HG02798 (cell line): ENCODE measurements around the gene SH3PXD2A.

ENCODE experiments used
- ATAC-seq: cut with Tn5 transposase; IDR thresholded peaks from one replicate; pipeline ENCODE4 v1.9.1; 2021; ENCODE audit warnings: mild to moderate bottlenecking; ENCODE audit not compliant: unreplicated experiment, poor library complexity

Gene SH3PXD2A

GRCh38 chr10:103545366-103545765, 310.0 kb downstream of the SH3PXD2A start:
- ATAC-seq: no peak

- ATAC-seq: no peak
Observed at GRCh38 chr10:103544657-103545310, 310.6 kb downstream of the SH3PXD2A start.
